K562 (cell line): ENCODE results near the gene SIM2.

Experiments
- CBX3 ChIP-seq, 2 experiments: IDR thresholded peaks; 1 replicate in 1 of 2; 2 replicates in 1 of 2; pipeline ENCODE4 v1.6.1; 2012; ENCODE audit warnings: inconsistent platforms in 2 of 2, low read length in 2 of 2, borderline replicate concordance in 1 of 2, control low read depth in 1 of 2
- CTCF ChIP-seq, 3 experiments: IDR thresholded peaks in 2 of 3; conservative IDR thresholded peaks in 1 of 3; 2 replicates each; pipeline ENCODE4 v1.5.1; 2011 to 2012; ENCODE audit warnings: low read length in 3 of 3, mild to moderate bottlenecking in 3 of 3, control low read depth in 2 of 3, improper control_type of control experiment in 1 of 3, inconsistent platforms in 1 of 3, low read depth in 1 of 3, mixed read lengths in 1 of 3, moderate library complexity in 1 of 3; ENCODE audit not compliant: insufficient read depth in 2 of 3
- RAD21 ChIP-seq, 2 experiments: fragments of 250-450 bp in 1 of 2; fragments of 450-650 bp in 1 of 2; sonication (Bioruptor Pico) in 1 of 2; formaldehyde crosslinking in 1 of 2; IDR thresholded peaks in 1 of 2; conservative IDR thresholded peaks in 1 of 2; 2 replicates each; pipeline versions ENCODE4 v1.4.0 to v1.8.0; 2020 to 2022; ENCODE audit warnings: mild to moderate bottlenecking in 2 of 2, moderate library complexity in 1 of 2
- TF ChIP-seq, protein P1 (sequence below): fragments of 450-650 bp; IDR thresholded peaks from 2 replicates; pipeline ENCODE4 v1.6.1; 2016; ENCODE audit warnings: missing biosample characterization, missing genetic modification characterization

- TF ChIP-seq CTCF (IDR thresholded peaks at IDR 0.05 in 2 of 3, conservative IDR thresholded peaks at IDR 0.05 in 1 of 3; ENCODE audit: insufficient read depth in 2 of 3, low read depth in 1 of 3, low read length in 3 of 3) (no peak), RAD21 (CRISPR knock-in tag; conservative IDR thresholded peaks at IDR 0.05 in 1 of 2, IDR thresholded peaks at IDR 0.05 in 1 of 2) (no peak), CBX3 (IDR thresholded peaks at IDR 0.05; ENCODE audit: borderline replicate concordance in 1 of 2, low read length in 2 of 2) (no peak)
- TF ChIP-seq, protein P1, sequence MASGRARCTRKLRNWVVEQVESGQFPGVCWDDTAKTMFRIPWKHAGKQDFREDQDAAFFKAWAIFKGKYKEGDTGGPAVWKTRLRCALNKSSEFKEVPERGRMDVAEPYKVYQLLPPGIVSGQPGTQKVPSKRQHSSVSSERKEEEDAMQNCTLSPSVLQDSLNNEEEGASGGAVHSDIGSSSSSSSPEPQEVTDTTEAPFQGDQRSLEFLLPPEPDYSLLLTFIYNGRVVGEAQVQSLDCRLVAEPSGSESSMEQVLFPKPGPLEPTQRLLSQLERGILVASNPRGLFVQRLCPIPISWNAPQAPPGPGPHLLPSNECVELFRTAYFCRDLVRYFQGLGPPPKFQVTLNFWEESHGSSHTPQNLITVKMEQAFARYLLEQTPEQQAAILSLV (tag) = no peak
These were observed 24.5 kb downstream of the SIM2 start for GRCh38 chr21:36723371-36723881.
